GM19455 (cell line): Measurements from ENCODE around the gene WDR5.

ENCODE experiments used
- ATAC-seq: cut with Tn5 transposase; IDR thresholded peaks from one replicate; pipeline ENCODE4 v1.9.1; 2021; ENCODE audit not compliant: unreplicated experiment

WDR5 gene

GRCh38 chr9:134158242-134158641 is 22.4 kb downstream of the WDR5 start:
- no peak for ATAC-seq

- ATAC-seq = no peak
Measured at GRCh38 chr9:134158753-134159392, 23.0 kb downstream of the WDR5 start.

GRCh38 chr9:134159566-134160245 is 23.8 kb downstream of the WDR5 start:
- ATAC-seq = no peak

- no peak for ATAC-seq
Measured at GRCh38 chr9:134161647-134162046, 25.8 kb downstream of the WDR5 start.

- no peak for ATAC-seq
Measured at GRCh38 chr9:134162212-134162775, 26.4 kb downstream of the WDR5 start.

GRCh38 chr9:134162926-134163370 is 27.1 kb downstream of the WDR5 start:
- no peak for ATAC-seq

- ATAC-seq = no peak
Measured at GRCh38 chr9:134163371-134164196, 27.7 kb downstream of the WDR5 start.

- ATAC-seq = no peak
Measured at GRCh38 chr9:134164879-134165278, 29.0 kb downstream of the WDR5 start.

- no peak for ATAC-seq
Measured at GRCh38 chr9:134165357-134166315, 29.8 kb downstream of the WDR5 start.

- no peak for ATAC-seq
Measured at GRCh38 chr9:134166374-134166773, 30.5 kb downstream of the WDR5 start.

- no peak for ATAC-seq
Measured at GRCh38 chr9:134167530-134167931, 31.6 kb downstream of the WDR5 start.

- no peak for ATAC-seq
Measured at GRCh38 chr9:134168757-134169550, 33.1 kb downstream of the WDR5 start.

GRCh38 chr9:134169724-134170401 is 34.0 kb downstream of the WDR5 start:
- ATAC-seq = no peak

- ATAC-seq = no peak
Measured at GRCh38 chr9:134170532-134171315, 34.8 kb downstream of the WDR5 start.

- ATAC-seq = no peak
Measured at GRCh38 chr9:134171316-134172197, 35.7 kb downstream of the WDR5 start.

GRCh38 chr9:134172198-134173126 is 36.6 kb downstream of the WDR5 start:
- ATAC-seq = no peak
